Measurements from ENCODE around the gene NKAIN2.
"Not testable (repeated sequence)": the region's sequence is repeated elsewhere in the genome, so short reads cannot be mapped to it uniquely, and the experiment has no call there.

The NKAIN2 gene

GRCh38 chr6:124462750-124463149, 659.1 kb downstream of the NKAIN2 start:
- no peaks in the 10 kb centered on the region for H3F3A ChIP-seq (ENCODE audit: insufficient read depth, low read length)
- no peak for DNase-seq
- no peaks in the 10 kb centered on the region for H3K79me2 ChIP-seq (ENCODE audit: low read length)
- H3K27ac ChIP-seq (ENCODE audit: low read length), result no peak overlapping the region
- H2AFZ ChIP-seq (ENCODE audit: low read length), result no peak overlapping the region
- no peak overlapping the region for H3K9ac ChIP-seq (ENCODE audit: low read length)
- no peaks in the 10 kb centered on the region for H3K4me1 ChIP-seq (ENCODE audit: low read length)
- no peak for TF ChIP-seq EZH2 (optimal IDR thresholded peaks at IDR 0.05; ENCODE audit: low read depth, low read length)
- no peak for TF ChIP-seq CTCF (IDR thresholded peaks at IDR 0.05; ENCODE audit: low read length)
- TF ChIP-seq EZH2phosphoT487 (IDR thresholded peaks at IDR 0.05; ENCODE audit: low read length), result no peak
- no peak overlapping the region for H3K4me2 ChIP-seq (ENCODE audit: low read depth, low read length)
- no peaks in the 10 kb centered on the region for H4K20me1 ChIP-seq (ENCODE audit: insufficient read depth, low read length)
- no peaks in the 10 kb centered on the region for H3K9me3 ChIP-seq (replicated peaks; ENCODE audit: insufficient read depth, low read length)
- H3K4me3 ChIP-seq (ENCODE audit: low read length), result no peak overlapping the region
- H3K36me3 ChIP-seq (replicated peaks; ENCODE audit: insufficient read depth, low read length), result no peaks in the 10 kb centered on the region
- no peaks in the 10 kb centered on the region for H3K9me2 ChIP-seq (replicated peaks; ENCODE audit: insufficient read depth, low read length)
- H3K27me3 ChIP-seq (replicated peaks; ENCODE audit: insufficient read depth, low read length), result no peaks in the 10 kb centered on the region

GRCh38 chr6:124463271-124463670, 659.6 kb downstream of the NKAIN2 start:
- H3F3A ChIP-seq (ENCODE audit: insufficient read depth, low read length), result no peaks in the 10 kb centered on the region
- H3K27ac ChIP-seq (ENCODE audit: low read length), result no peak overlapping the region
- H3K9me3 ChIP-seq (replicated peaks; ENCODE audit: insufficient read depth, low read length), result no peaks in the 10 kb centered on the region
- H3K4me1 ChIP-seq (ENCODE audit: low read length), result no peaks in the 10 kb centered on the region
- H4K20me1 ChIP-seq (ENCODE audit: insufficient read depth, low read length), result no peaks in the 10 kb centered on the region
- no peak overlapping the region for H3K4me3 ChIP-seq (ENCODE audit: low read length)
- H3K9ac ChIP-seq (ENCODE audit: low read length), result no peak overlapping the region
- H2AFZ ChIP-seq (ENCODE audit: low read length), result no peak overlapping the region
- no peaks in the 10 kb centered on the region for H3K79me2 ChIP-seq (ENCODE audit: low read length)
- no peak for DNase-seq
- no peaks in the 10 kb centered on the region for H3K36me3 ChIP-seq (replicated peaks; ENCODE audit: insufficient read depth, low read length)
- no peaks in the 10 kb centered on the region for H3K27me3 ChIP-seq (replicated peaks; ENCODE audit: insufficient read depth, low read length)
- H3K9me2 ChIP-seq (replicated peaks; ENCODE audit: insufficient read depth, low read length), result no peaks in the 10 kb centered on the region
- TF ChIP-seq EZH2 (optimal IDR thresholded peaks at IDR 0.05; ENCODE audit: low read depth, low read length), result no peak
- no peak for TF ChIP-seq CTCF (IDR thresholded peaks at IDR 0.05; ENCODE audit: low read length)
- no peak for TF ChIP-seq EZH2phosphoT487 (IDR thresholded peaks at IDR 0.05; ENCODE audit: low read length)
- no peak overlapping the region for H3K4me2 ChIP-seq (ENCODE audit: low read depth, low read length)

GRCh38 chr6:124464600-124464999, 660.9 kb downstream of the NKAIN2 start:
- H3K36me3 ChIP-seq (replicated peaks; ENCODE audit: insufficient read depth, low read length); DNase-seq; H3K79me2 ChIP-seq (ENCODE audit: low read length); H3K4me3 ChIP-seq (ENCODE audit: low read length); H3K9me3 ChIP-seq (replicated peaks; ENCODE audit: insufficient read depth, low read length); H3K9me2 ChIP-seq (replicated peaks; ENCODE audit: insufficient read depth, low read length); H3F3A ChIP-seq (ENCODE audit: insufficient read depth, low read length); H3K9ac ChIP-seq (ENCODE audit: low read length); H3K4me2 ChIP-seq (ENCODE audit: low read depth, low read length); H2AFZ ChIP-seq (ENCODE audit: low read length); H4K20me1 ChIP-seq (ENCODE audit: insufficient read depth, low read length); H3K27me3 ChIP-seq (replicated peaks; ENCODE audit: insufficient read depth, low read length); H3K27ac ChIP-seq (ENCODE audit: low read length); H3K4me1 ChIP-seq (ENCODE audit: low read length): not testable (repeated sequence)

GRCh38 chr6:124466949-124467348, 663.3 kb downstream of the NKAIN2 start:
- H3K4me2 ChIP-seq (ENCODE audit: low read depth, low read length), result no peak overlapping the region
- DNase-seq, result no peak
- H3F3A ChIP-seq (ENCODE audit: insufficient read depth, low read length), result no peaks in the 10 kb centered on the region

More at GRCh38 chr6:124466949-124467348, 663.3 kb downstream of the NKAIN2 start:
- H3K9me2 ChIP-seq (replicated peaks; ENCODE audit: insufficient read depth, low read length), result no peaks in the 10 kb centered on the region
- no peaks in the 10 kb centered on the region for H3K4me1 ChIP-seq (ENCODE audit: low read length)
- H4K20me1 ChIP-seq (ENCODE audit: insufficient read depth, low read length), result no peaks in the 10 kb centered on the region
- H3K79me2 ChIP-seq (ENCODE audit: low read length), result no peaks in the 10 kb centered on the region
- no peak overlapping the region for H3K9ac ChIP-seq (ENCODE audit: low read length)
- no peaks in the 10 kb centered on the region for H3K36me3 ChIP-seq (replicated peaks; ENCODE audit: insufficient read depth, low read length)
- H3K27ac ChIP-seq (ENCODE audit: low read length), result no peak overlapping the region
- H2AFZ ChIP-seq (ENCODE audit: low read length), result no peak overlapping the region
- TF ChIP-seq EZH2phosphoT487 (IDR thresholded peaks at IDR 0.05; ENCODE audit: low read length), result no peak
- TF ChIP-seq EZH2 (optimal IDR thresholded peaks at IDR 0.05; ENCODE audit: low read depth, low read length), result no peak
- no peak for TF ChIP-seq CTCF (IDR thresholded peaks at IDR 0.05; ENCODE audit: low read length)
- no peaks in the 10 kb centered on the region for H3K9me3 ChIP-seq (replicated peaks; ENCODE audit: insufficient read depth, low read length)
- H3K27me3 ChIP-seq (replicated peaks; ENCODE audit: insufficient read depth, low read length), result no peaks in the 10 kb centered on the region
- H3K4me3 ChIP-seq (ENCODE audit: low read length), result no peak overlapping the region
